Endothelial cell of umbilical vein (primary cell): ENCODE data around the gene CIAO1. TPM values are rescaled to one million over a fixed set of nuclear protein-coding genes. Genes with fewer than 3 reads are reported as not detected.

Experiments used
- BruUV-seq: library from RNA; stranded (reverse); fragments of 400-500 nt; replicated peaks from 2 replicates; lab custom pipeline; 2021; lab: Mats Ljungman, UMichigan
- CTCF ChIA-PET: fragments of 300-600, 350-600 bp; sonication (Branson Sonifier 250); formaldehyde crosslinking; loops from one replicate; lab custom pipeline; 2021; ENCODE audit warnings: antibody characterized with exemption, inconsistent platforms; lab: Charles Lee
- POLR2A ChIA-PET: fragments of 300-600, 350-600 bp; sonication (Branson Sonifier 250); formaldehyde crosslinking; loops from one replicate; lab custom pipeline; 2021; ENCODE audit warnings: antibody characterized with exemption, inconsistent platforms; lab: Charles Lee
- DNase-seq: peaks from one replicate; pipeline ENCODE4 v3.0.0-alpha.2; 2011; ENCODE audit warnings: low read depth, low spot score
- FAIRE-seq: peaks from 2 replicates; lab custom pipeline; 2011; peaks lifted over from hg19 to GRCh38; lab: Jason Lieb, UNC
- H2AFZ ChIP-seq: 2 replicates; pipeline ENCODE4 v1.6.0; 2012; ENCODE audit warnings: low read depth, low read length, control low read depth, inconsistent platforms
- H3K27ac ChIP-seq: 2 replicates; pipeline ENCODE4 v1.5.1; 2011; ENCODE audit warnings: low read depth, mild to moderate bottlenecking, control low read depth, low read length, moderate library complexity; ENCODE audit not compliant: insufficient read depth
- H3K27me3 ChIP-seq, 2 experiments: 2 replicates each; pipeline versions ENCODE4 v1.6.0 to v1.6.1; 2011; ENCODE audit warnings: low read length in 2 of 2, mixed read lengths in 1 of 2; ENCODE audit not compliant: control insufficient read depth in 2 of 2, insufficient read depth in 2 of 2
- H3K36me3 ChIP-seq, 2 experiments: 2 replicates in 1 of 2; 3 replicates in 1 of 2; pipeline ENCODE4 v1.5.1; 2011; ENCODE audit warnings: low read length in 2 of 2, mild to moderate bottlenecking in 1 of 2, moderate library complexity in 1 of 2; ENCODE audit not compliant: control insufficient read depth in 2 of 2, insufficient read depth in 2 of 2; ENCODE audit errors: extremely low read depth in 1 of 2
- H3K4me1 ChIP-seq: 3 replicates; pipeline ENCODE4 v1.5.1; 2011; ENCODE audit warnings: mild to moderate bottlenecking, low read length; ENCODE audit not compliant: control insufficient read depth, insufficient read depth; ENCODE audit errors: extremely low read depth
- H3K4me2 ChIP-seq: 2 replicates; pipeline ENCODE4 v1.6.1; 2011; ENCODE audit warnings: low read length, control low read depth, mixed read lengths; ENCODE audit not compliant: insufficient read depth
- H3K4me3 ChIP-seq, 3 experiments: fragments of 200-600 bp in 1 of 3; sonication (generic), shearing (Covaris generic) in 1 of 3; replicated peaks in 1 of 3; 2 replicates each; pipeline ENCODE4 v1.5.1; 2011 to 2016; ENCODE audit warnings: control low read depth in 3 of 3, low read length in 3 of 3, mild to moderate bottlenecking in 2 of 3, inconsistent platforms in 1 of 3, low read depth in 1 of 3, moderate library complexity in 1 of 3; ENCODE audit not compliant: insufficient read depth in 1 of 3
- H3K79me2 ChIP-seq: 2 replicates; pipeline ENCODE4 v1.6.0; 2012; ENCODE audit warnings: low read length, inconsistent platforms; ENCODE audit not compliant: control insufficient read depth, insufficient read depth
- H3K9ac ChIP-seq: replicated peaks from 2 replicates; pipeline ENCODE3; 2011; ENCODE audit warnings: low read length, control low read depth; ENCODE audit not compliant: insufficient read depth; ENCODE audit errors: extremely low read depth
- H3K9me1 ChIP-seq: replicated peaks from 3 replicates; pipeline ENCODE4 v1.6.0; 2011; ENCODE audit warnings: mild to moderate bottlenecking, low read length; ENCODE audit not compliant: control insufficient read depth, insufficient read depth; ENCODE audit errors: extremely low read depth
- H3K9me3 ChIP-seq: replicated peaks from 2 replicates; pipeline ENCODE4 v1.5.1; 2012; ENCODE audit warnings: low read length, inconsistent platforms; ENCODE audit not compliant: control insufficient read depth, insufficient read depth
- H4K20me1 ChIP-seq: replicated peaks from 2 replicates; pipeline ENCODE3; 2011; ENCODE audit warnings: mild to moderate bottlenecking, low read length; ENCODE audit not compliant: control insufficient read depth, insufficient read depth; ENCODE audit errors: extremely low read depth
- CTCF ChIP-seq, 2 donors: IDR thresholded peaks; 1 replicate in 1 of 2; 2 replicates in 1 of 2; pipeline ENCODE4 v1.5.1; 2011; ENCODE audit warnings: low read length in 2 of 2, mild to moderate bottlenecking in 2 of 2, moderate library complexity in 2 of 2, control low read depth in 1 of 2, inconsistent platforms in 1 of 2, low read depth in 1 of 2; ENCODE audit not compliant: insufficient read depth in 1 of 2; ENCODE audit errors: extremely low read depth in 1 of 2
- EZH2 ChIP-seq: IDR thresholded peaks from 2 replicates; pipeline ENCODE4 v1.6.1; 2012; ENCODE audit warnings: borderline replicate concordance, low read depth, mild to moderate bottlenecking, moderate library complexity, low read length, inconsistent platforms; ENCODE audit not compliant: severe bottlenecking
- FOS ChIP-seq: IDR thresholded peaks from 2 replicates; pipeline ENCODE4 v1.6.1; 2011; ENCODE audit warnings: mild to moderate bottlenecking, low read length, moderate library complexity, borderline replicate concordance; ENCODE audit not compliant: insufficient read depth
- GATA2 ChIP-seq: IDR thresholded peaks from 2 replicates; pipeline ENCODE4 v1.7.0; 2011; ENCODE audit warnings: low read depth, mild to moderate bottlenecking, moderate library complexity, mixed read lengths, low read length; ENCODE audit not compliant: insufficient read length, insufficient read depth
- JUN ChIP-seq: IDR thresholded peaks from 2 replicates; pipeline ENCODE4 v1.6.1; 2011; ENCODE audit warnings: borderline replicate concordance, low read depth; ENCODE audit not compliant: insufficient read length, insufficient read depth
- MAX ChIP-seq: IDR thresholded peaks from 2 replicates; pipeline ENCODE4 v1.6.1; 2011; ENCODE audit not compliant: insufficient read depth, insufficient read length
- MYC ChIP-seq: IDR thresholded peaks from one replicate; pipeline ENCODE4 v1.6.1; 2011; ENCODE audit warnings: mild to moderate bottlenecking, low read depth, low read length
- POLR2A ChIP-seq: IDR thresholded peaks from 2 replicates; pipeline ENCODE4 v1.6.1; 2012; ENCODE audit warnings: low read depth, mild to moderate bottlenecking, control low read depth, low read length
- POLR2AphosphoS5 ChIP-seq: IDR thresholded peaks from 2 replicates; pipeline ENCODE4 v1.6.1; 2012; ENCODE audit warnings: low read depth, mild to moderate bottlenecking, control low read depth, low read length, moderate library complexity; ENCODE audit not compliant: insufficient read depth
- dilution Hi-C: fragments of 300-500 bp; cut with MboI; formaldehyde crosslinking; loops from one replicate; pipeline ENCODE4 v1.15.0; 2019; ENCODE audit warnings: low sequenced_read_pairs; ENCODE audit not compliant: extremely low pct_ligation_motif_present
- intact Hi-C: fragments of 100-400 bp; cut with micrococcal nuclease; formaldehyde crosslinking; loops from one replicate; pipeline ENCODE4 v1.10.0; 2022
- polyA plus RNA-seq, 4 experiments: library from polyadenylated mRNA; depleted of rRNA in 3 of 4; stranded (reverse) in 3 of 4; unstranded in 1 of 4; fragments of >200 nt; gene quantifications; 2 replicates each; pipeline versions ENCODE4 v1.2.1 to v1.2.3, GENCODE V29; 2011 to 2012; ENCODE audit warnings: missing spikeins in 1 of 4
- total RNA-seq: library from RNA; stranded (reverse); gene quantifications from 2 replicates; pipeline ENCODE4 v1.2.3, GENCODE V29; 2021

CIAO1 gene
- total and polyA plus RNA-seq, 2 donors (not counting 3 experiments of a cell fraction or from before 2014, with no cell fraction given), result 70.7 to 119 TPM

GRCh38 chr2:96319396-96319795 is 53.4 kb downstream of the CIAO1 start:
- H3K9me1 ChIP-seq, result no peaks in the 10 kb centered on the region
- DNase-seq, result no peak
- POLR2A ChIA-PET, result no interaction called here
- FAIRE-seq, result no peak
- H3K27ac ChIP-seq, result no peak overlapping the region
- no TSS peak for BruUV-seq
- H3K4me1 ChIP-seq, result peaks cover 30% of the 10 kb centered on the region
- dilution Hi-C loops, result no loop called here
- peaks cover 10 to 15% of the 10 kb centered on the region in 2 experiments for H3K27me3 ChIP-seq
- no peak overlapping the region for H3K4me2 ChIP-seq
- CTCF ChIA-PET, result interaction anchor here (1.6 kb wide), 1 partner anchor 23 kb away, joined by 3 read pairs; no protein-coding TSS in a partner anchor
- H3K36me3 ChIP-seq, result no peaks in the 10 kb centered on the region
- no peaks in the 10 kb centered on the region for H4K20me1 ChIP-seq
- no peaks in the 10 kb centered on the region for H3K79me2 ChIP-seq
- H3K9ac ChIP-seq, result no peak overlapping the region
- H3K9me3 ChIP-seq, result no peaks in the 10 kb centered on the region
- no peak overlapping the region for H2AFZ ChIP-seq
- intact Hi-C loops, result no loop called here
- TF ChIP-seq GATA2 (no peak), FOS (no peak), CTCF (IDR thresholded peaks at IDR 0.05; ENCODE audit: extremely low read depth in 1 of 2, insufficient read depth in 1 of 2, low read depth in 1 of 2, low read length in 2 of 2) (no peak), EZH2 (no peak), MYC (no peak), POLR2A (no peak)
- no peak overlapping the region for H3K4me3 ChIP-seq

- intact Hi-C loops (loop anchor here (2.0 kb wide), 1 partner anchor 16 kb away; the partner anchor contains the start of gene SNRNP200), dilution Hi-C loops (no loop called here)
- no peaks in the 10 kb centered on the region for H3K79me2 ChIP-seq
- peaks cover 10 to 15% of the 10 kb centered on the region in 2 experiments for H3K27me3 ChIP-seq
- ChIA-PET POLR2A (interaction anchor here (1.1 kb wide), 1 partner anchor 14 kb away, joined by 3 read pairs; no protein-coding TSS in a partner anchor), CTCF (interaction anchor here (1.3 to 2.0 kb wide), 8 partner anchors 11 to 234 kb away, joined by 3 to 8 read pairs (median 4); partner anchors contain the start of gene CIAO1)
- peaks cover 29% of the 10 kb centered on the region for H3K4me1 ChIP-seq
- H3K4me2 ChIP-seq, result no peak overlapping the region
- TF ChIP-seq POLR2AphosphoS5 (no peak), JUN (no peak), GATA2 (no peak), MAX (no peak), FOS (no peak), POLR2A (no peak), CTCF (IDR thresholded peaks at IDR 0.05; ENCODE audit: extremely low read depth in 1 of 2, insufficient read depth in 1 of 2, low read depth in 1 of 2, low read length in 2 of 2) (no peak), MYC (no peak), EZH2 (no peak)
- no peak overlapping the region for H2AFZ ChIP-seq
- no peaks in the 10 kb centered on the region for H3K9me3 ChIP-seq
- DNase-seq, result no peak
- H4K20me1 ChIP-seq, result no peaks in the 10 kb centered on the region
- no peak overlapping the region for H3K9ac ChIP-seq
- no peaks in the 10 kb centered on the region for H3K36me3 ChIP-seq
- H3K9me1 ChIP-seq, result no peaks in the 10 kb centered on the region
- H3K27ac ChIP-seq, result no peak overlapping the region
- H3K4me3 ChIP-seq, result no peak overlapping the region
- no peak for FAIRE-seq
- BruUV-seq, result no TSS peak
Observed at GRCh38 chr2:96320326-96320725, 54.3 kb downstream of the CIAO1 start.
